MCF 10A (cell line): Measurements from ENCODE around the gene UPK3A. TPM values are rescaled to one million over a fixed set of nuclear protein-coding genes. Genes with fewer than 3 reads are reported as not detected.
"Not testable (repeated sequence)": the region's sequence is repeated elsewhere in the genome, so short reads cannot be mapped to it uniquely, and the experiment has no call there.

Experiments
- BruUV-seq: library from RNA; stranded (reverse); fragments of 400-500 nt; replicated peaks from 2 replicates; lab custom pipeline; 2021; lab: Mats Ljungman, UMichigan
- CTCF ChIA-PET: fragments of 300-600 bp; sonication (Branson Sonifier 250); formaldehyde crosslinking; extraction: SDS; loops from one replicate; lab custom pipeline; 2021; ENCODE audit warnings: antibody characterized with exemption, inconsistent platforms; lab: Yijun Ruan, JAX
- POLR2A ChIA-PET: fragments of 300-600, 350-650 bp; sonication (Branson Sonifier 250); formaldehyde crosslinking; extraction: SDS; loops from one replicate; lab custom pipeline; 2020; ENCODE audit warnings: antibody characterized with exemption, inconsistent platforms; lab: Yijun Ruan, JAX
- DNase-seq: peaks from one replicate; pipeline ENCODE4 v3.0.0-alpha.2; 2018; ENCODE audit not compliant: unreplicated experiment
- H3K27ac Mint-ChIP-seq: one replicate; pipeline ENCODE4 v1.8.0; 2022; ENCODE audit warnings: mild to moderate bottlenecking, low read depth, mixed read lengths; ENCODE audit not compliant: unreplicated experiment
- H3K27me3 Mint-ChIP-seq: one replicate; pipeline ENCODE4 v1.8.0; 2022; ENCODE audit warnings: mixed read lengths; ENCODE audit not compliant: insufficient read depth, unreplicated experiment
- H3K36me3 Mint-ChIP-seq: one replicate; pipeline ENCODE4 v1.8.0; 2022; ENCODE audit warnings: mild to moderate bottlenecking, moderate library complexity, mixed read lengths; ENCODE audit not compliant: insufficient read depth, unreplicated experiment
- H3K4me1 Mint-ChIP-seq: one replicate; pipeline ENCODE4 v1.8.0; 2022; ENCODE audit warnings: mixed read lengths; ENCODE audit not compliant: insufficient read depth, unreplicated experiment
- H3K4me3 Mint-ChIP-seq: one replicate; pipeline ENCODE4 v1.8.0; 2022; ENCODE audit warnings: mild to moderate bottlenecking, moderate library complexity, mixed read lengths; ENCODE audit not compliant: unreplicated experiment
- H3K9me3 Mint-ChIP-seq: one replicate; pipeline ENCODE4 v1.8.0; 2022; ENCODE audit warnings: mixed read lengths; ENCODE audit not compliant: unreplicated experiment
- intact Hi-C: fragments of 100-400 bp; cut with micrococcal nuclease; formaldehyde crosslinking; loops from 2 replicates; pipeline ENCODE4 v1.14.1; 2022
- total RNA-seq: library from RNA; stranded (reverse); gene quantifications from 2 replicates; pipeline ENCODE4 v1.2.3, GENCODE V29; 2022
- TF ChIP-seq, protein P1 (sequence below): fragments of 200-600 bp; IDR thresholded peaks from one replicate; pipeline ENCODE4 v1.8.0; 2022; ENCODE audit warnings: antibody characterized with exemption, mild to moderate bottlenecking; ENCODE audit not compliant: unreplicated experiment

The UPK3A gene
- total RNA-seq, 1 experiment from 2014 or later, result not detected

DNA sequence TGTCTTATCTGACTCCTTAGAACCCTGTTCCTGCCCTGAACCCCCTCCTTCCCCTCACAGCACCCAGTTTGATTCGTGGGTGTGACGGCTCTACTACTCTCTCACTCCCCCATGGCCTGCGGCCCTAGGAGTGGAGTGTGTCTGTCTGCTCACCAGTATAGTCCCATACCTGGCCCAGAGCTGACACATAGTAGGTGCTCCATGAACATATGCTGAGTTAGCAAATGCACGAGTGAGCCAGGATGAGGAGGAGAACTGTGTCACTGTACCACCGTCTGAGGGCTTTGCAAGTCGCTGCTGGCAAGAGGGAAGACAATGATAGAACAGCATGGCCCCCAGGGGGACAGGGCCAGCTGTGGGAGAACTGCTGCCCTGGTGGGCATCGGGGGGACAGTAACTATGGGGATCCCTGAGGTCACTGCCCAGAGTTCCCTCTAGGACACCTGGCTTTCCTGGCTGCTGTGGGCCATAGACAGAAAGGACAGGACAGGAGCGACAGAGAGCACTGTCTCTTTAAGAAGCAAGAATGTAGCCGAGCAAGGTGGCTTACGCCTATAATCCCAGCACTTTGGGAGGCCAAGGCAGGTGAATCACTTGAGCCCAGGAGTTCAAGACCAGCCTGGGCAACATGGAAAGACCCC lies 24.9 kb upstream of the UPK3A start:
- Mint-ChIP-seq H3K4me1 (peaks cover 8% of the 10 kb centered on the region), H3K36me3 (no peaks in the 10 kb centered on the region), H3K27ac (no peak overlapping the region), H3K4me3 (no peak overlapping the region), H3K27me3 (no peaks in the 10 kb centered on the region), H3K9me3 (no peaks in the 10 kb centered on the region)
- BruUV-seq, result no TSS peak
- intact Hi-C loops, result loop anchor here (5.0 to 10.0 kb wide), 4 partner anchors 73 to 438 kb away; partner anchors contain the start of gene NUP50
- ChIA-PET POLR2A (no interaction called here), CTCF (interaction anchor here (0.7 to 1.6 kb wide), 2 partner anchors 159 to 294 kb away, joined by 3 read pairs; no protein-coding TSS in a partner anchor)
- DNase-seq, result no peak
- TF ChIP-seq, protein P1, sequence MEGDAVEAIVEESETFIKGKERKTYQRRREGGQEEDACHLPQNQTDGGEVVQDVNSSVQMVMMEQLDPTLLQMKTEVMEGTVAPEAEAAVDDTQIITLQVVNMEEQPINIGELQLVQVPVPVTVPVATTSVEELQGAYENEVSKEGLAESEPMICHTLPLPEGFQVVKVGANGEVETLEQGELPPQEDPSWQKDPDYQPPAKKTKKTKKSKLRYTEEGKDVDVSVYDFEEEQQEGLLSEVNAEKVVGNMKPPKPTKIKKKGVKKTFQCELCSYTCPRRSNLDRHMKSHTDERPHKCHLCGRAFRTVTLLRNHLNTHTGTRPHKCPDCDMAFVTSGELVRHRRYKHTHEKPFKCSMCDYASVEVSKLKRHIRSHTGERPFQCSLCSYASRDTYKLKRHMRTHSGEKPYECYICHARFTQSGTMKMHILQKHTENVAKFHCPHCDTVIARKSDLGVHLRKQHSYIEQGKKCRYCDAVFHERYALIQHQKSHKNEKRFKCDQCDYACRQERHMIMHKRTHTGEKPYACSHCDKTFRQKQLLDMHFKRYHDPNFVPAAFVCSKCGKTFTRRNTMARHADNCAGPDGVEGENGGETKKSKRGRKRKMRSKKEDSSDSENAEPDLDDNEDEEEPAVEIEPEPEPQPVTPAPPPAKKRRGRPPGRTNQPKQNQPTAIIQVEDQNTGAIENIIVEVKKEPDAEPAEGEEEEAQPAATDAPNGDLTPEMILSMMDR, result no peak

DNA sequence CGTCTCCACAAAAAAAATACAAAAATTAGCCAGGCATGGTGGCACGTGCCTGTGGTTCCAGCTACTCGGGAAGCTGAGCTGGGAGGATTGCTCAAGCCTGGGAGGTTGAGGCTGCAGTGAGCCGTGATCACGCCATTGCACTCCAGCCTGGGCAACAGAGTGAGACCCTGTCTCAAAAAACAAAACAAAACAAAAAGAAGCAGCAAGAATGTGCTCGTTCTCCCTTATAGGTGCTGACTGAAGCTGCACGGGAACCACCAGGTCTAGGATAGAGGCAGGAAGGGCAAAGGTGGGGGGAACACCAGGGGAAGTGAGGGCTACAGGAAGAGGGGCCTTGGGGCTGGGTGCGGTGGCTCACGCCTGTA lies 24.4 kb upstream of the UPK3A start:
- CTCF ChIA-PET, result interaction anchor here (0.7 to 1.6 kb wide), 2 partner anchors 159 to 294 kb away, joined by 3 read pairs; no protein-coding TSS in a partner anchor
- H3K4me1 Mint-ChIP-seq, H3K27me3 Mint-ChIP-seq, DNase-seq, H3K27ac Mint-ChIP-seq, H3K9me3 Mint-ChIP-seq, H3K4me3 Mint-ChIP-seq, H3K36me3 Mint-ChIP-seq, BruUV-seq: not testable (repeated sequence)
- POLR2A ChIA-PET, result interaction anchor here (0.6 kb wide), 1 partner anchor 345 kb away, joined by 4 read pairs; no protein-coding TSS in a partner anchor
- intact Hi-C loops, result loop anchor here (5.0 to 10.0 kb wide), 4 partner anchors 73 to 438 kb away; partner anchors contain the start of gene NUP50

DNA sequence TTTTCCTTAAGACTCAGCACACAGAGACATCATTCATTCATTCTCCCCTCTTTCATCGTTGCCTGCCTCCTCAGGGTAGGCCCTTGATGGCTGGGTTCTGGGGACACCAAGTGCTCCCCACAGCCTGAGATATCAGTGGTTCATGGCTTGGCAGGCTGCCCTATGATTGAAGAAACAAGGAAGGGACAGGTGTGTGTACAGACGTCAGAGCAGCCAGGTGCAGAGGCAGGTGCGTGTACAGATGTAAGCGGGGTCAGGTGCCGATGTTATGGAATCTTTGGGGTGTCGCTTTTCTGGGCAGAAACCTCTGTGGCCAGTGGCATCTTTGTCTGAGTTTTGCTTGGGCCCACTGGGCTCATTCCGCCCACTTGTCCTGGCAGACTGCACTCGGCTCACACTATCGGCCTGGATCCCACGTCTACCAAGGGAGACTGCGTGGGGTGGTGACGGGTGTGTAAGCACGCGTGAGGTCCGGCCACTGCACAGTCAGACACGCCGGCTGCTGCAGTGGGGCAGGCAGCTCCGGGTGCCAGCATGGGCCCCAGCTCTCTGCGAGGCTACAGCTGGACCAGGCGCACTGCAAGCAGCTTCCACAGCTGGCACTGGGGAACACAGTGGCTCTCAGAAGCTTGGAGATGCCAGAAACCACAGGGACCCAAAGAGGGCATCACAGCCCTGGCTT lies 23.2 kb upstream of the UPK3A start:
- H3K36me3 Mint-ChIP-seq, result no peaks in the 10 kb centered on the region
- H3K27me3 Mint-ChIP-seq, result no peaks in the 10 kb centered on the region
- H3K27ac Mint-ChIP-seq, result no peak overlapping the region
- TF ChIP-seq, protein P1, result no peak
- DNase-seq, result no peak
- H3K9me3 Mint-ChIP-seq, result no peaks in the 10 kb centered on the region
- no peak overlapping the region for H3K4me3 Mint-ChIP-seq
- ChIA-PET POLR2A (no interaction called here), CTCF (interaction anchor here (0.6 kb wide), 1 partner anchor 363 kb away, joined by 3 read pairs; no protein-coding TSS in a partner anchor)
- peaks cover 8% of the 10 kb centered on the region for H3K4me1 Mint-ChIP-seq
- intact Hi-C loops, result loop anchor here (2.0 to 10.0 kb wide), 5 partner anchors 49 to 439 kb away; partner anchors contain the start of gene NUP50
- BruUV-seq, result no TSS peak

DNA sequence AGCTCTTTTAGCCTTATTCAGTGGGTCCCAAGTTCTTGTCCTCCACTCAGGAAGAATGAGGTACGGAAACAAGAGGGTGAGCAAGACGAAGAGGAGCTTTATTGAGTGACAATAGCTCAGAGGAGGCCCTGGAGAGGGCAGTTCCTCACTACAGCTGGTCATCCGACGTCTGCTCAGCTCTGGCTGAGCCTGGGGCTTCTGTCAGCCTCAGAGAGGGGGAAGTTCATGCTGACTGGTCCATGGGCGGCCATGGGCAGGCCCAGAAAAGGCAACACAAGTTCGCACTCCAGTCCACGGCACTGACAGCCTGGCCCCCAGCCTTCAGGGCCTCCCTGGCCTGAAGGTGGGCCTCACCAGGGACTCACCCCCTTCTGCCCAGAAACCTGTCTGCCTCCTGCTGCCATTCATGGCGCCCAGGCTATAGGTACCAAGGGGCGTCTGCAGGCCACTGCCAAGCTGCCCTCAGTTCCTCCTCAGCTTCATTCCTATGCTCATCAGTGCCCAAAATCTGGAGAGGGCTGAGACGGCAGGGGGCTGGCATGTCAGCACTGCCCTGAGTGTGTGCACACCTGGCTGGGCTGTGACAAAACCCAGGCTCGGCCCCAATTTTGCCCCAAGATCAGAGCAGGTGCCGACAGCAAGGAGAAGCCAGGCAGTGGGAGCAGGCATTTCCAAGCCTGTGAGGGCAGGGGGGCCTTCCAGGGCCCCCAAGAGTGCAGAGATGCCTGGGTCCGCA lies 22.4 kb upstream of the UPK3A start:
- no peak for DNase-seq
- Mint-ChIP-seq H3K36me3 (no peaks in the 10 kb centered on the region), H3K27ac (no peak overlapping the region), H3K9me3 (no peaks in the 10 kb centered on the region), H3K4me1 (peaks cover 8% of the 10 kb centered on the region), H3K27me3 (no peaks in the 10 kb centered on the region), H3K4me3 (no peak overlapping the region)
- TF ChIP-seq, protein P1, result no peak
- no TSS peak for BruUV-seq
- intact Hi-C loops, result loop anchor here (2.0 to 10.0 kb wide), 5 partner anchors 50 to 440 kb away; partner anchors contain the start of gene NUP50
- ChIA-PET POLR2A (no interaction called here), CTCF (interaction anchor here (0.6 to 1.1 kb wide), 2 partner anchors 117 to 362 kb away, joined by 3 read pairs; no protein-coding TSS in a partner anchor)
